ENCODE results near the gene BIN1. TPM values are rescaled to one million over a fixed set of nuclear protein-coding genes. Genes with fewer than 3 reads are reported as not detected.

BIN1 gene
- total RNA-seq, 4 donors from 2014 or later: 1,150 to 2,167 (median 1,736) TPM

- TF ChIP-seq CTCF (IDR thresholded peaks at IDR 0.05 in 4 of 5, conservative IDR thresholded peaks at IDR 0.05 in 1 of 5): no peak
- TF ChIP-seq POLR2A (IDR thresholded peaks at IDR 0.05): no peak
- Histone ChIP-seq H3K36me3 (peaks cover 0 to 19% of the 10 kb centered on the region in 2 donors), H3K4me1 (peaks cover 16 to 48% of the 10 kb centered on the region in 2 donors), H3K9me3 (no peaks in the 10 kb centered on the region), H3K27me3 (no peaks in the 10 kb centered on the region), H3K27ac (peak overlapping the region; percentile 78 to 99 (median 88)), H3K4me3 (no peak overlapping the region)
- peak in 1 of 2 donors; percentile 31 for DNase-seq
- in situ Hi-C loops (cut with MboI; ENCODE audit: low sequenced_read_pairs in 4 of 4): no loop called here
- no peak for ATAC-seq
- intact Hi-C loops (cut with DNase I; ENCODE audit: low total_unique reads): no loop called here
Measured at GRCh38 chr2:127047054-127047453, 59.9 kb downstream of the BIN1 start.

GRCh38 chr2:127046579-127046978, 60.4 kb downstream of the BIN1 start:
- in situ Hi-C loops (cut with MboI; ENCODE audit: low sequenced_read_pairs in 4 of 4) (no loop called here), intact Hi-C loops (cut with DNase I; ENCODE audit: low total_unique reads) (no loop called here)
- peaks cover 0 to 19% of the 10 kb centered on the region in 2 donors for H3K36me3 ChIP-seq
- H3K4me3 ChIP-seq: no peak overlapping the region
- DNase-seq (peak in 1 of 2 donors; percentile 67), ATAC-seq (peak in 1 of 2 donors; percentile 8)
- TF ChIP-seq POLR2A (IDR thresholded peaks at IDR 0.05) (peak in 1 of 2 donors; percentile 9), CTCF (IDR thresholded peaks at IDR 0.05 in 4 of 5, conservative IDR thresholded peaks at IDR 0.05 in 1 of 5) (no peak)
- H3K9me3 ChIP-seq: no peaks in the 10 kb centered on the region
- H3K27me3 ChIP-seq: no peaks in the 10 kb centered on the region
- peak overlapping the region; percentile 78 to 99 (median 88) for H3K27ac ChIP-seq
- peaks cover 12 to 43% of the 10 kb centered on the region in 2 donors for H3K4me1 ChIP-seq

- DNase-seq (peak in 1 of 2 donors; percentile 87), ATAC-seq (peak; percentile 12 to 34)
- intact Hi-C loops (cut with DNase I; ENCODE audit: low total_unique reads): no loop called here
- no peak overlapping the region for H3K4me3 ChIP-seq
- no peaks in the 10 kb centered on the region for H3K27me3 ChIP-seq
- peak overlapping the region; percentile 78 to 99 (median 88) for H3K27ac ChIP-seq
- H3K4me1 ChIP-seq: peaks cover 11 to 38% of the 10 kb centered on the region in 2 donors
- H3K36me3 ChIP-seq: peaks cover 0 to 19% of the 10 kb centered on the region in 2 donors
- TF ChIP-seq CTCF (IDR thresholded peaks at IDR 0.05 in 4 of 5, conservative IDR thresholded peaks at IDR 0.05 in 1 of 5): no peak
- no peak for TF ChIP-seq POLR2A (IDR thresholded peaks at IDR 0.05)
- no peaks in the 10 kb centered on the region for H3K9me3 ChIP-seq
- in situ Hi-C loops (cut with MboI; ENCODE audit: low sequenced_read_pairs in 4 of 4): no loop called here
Measured at GRCh38 chr2:127045792-127046501, 61.0 kb downstream of the BIN1 start.

- no peak overlapping the region for H3K4me3 ChIP-seq
- intact Hi-C loops (cut with DNase I; ENCODE audit: low total_unique reads): no loop called here
- DNase-seq (peak in 1 of 2 donors; percentile 53), ATAC-seq (peak; percentile 22 to 35)
- H3K27ac ChIP-seq: peak overlapping the region; percentile 78 to 99 (median 88)
- H3K36me3 ChIP-seq: peaks cover 0 to 19% of the 10 kb centered on the region in 2 donors
- peaks cover 11 to 30% of the 10 kb centered on the region in 2 donors for H3K4me1 ChIP-seq
- in situ Hi-C loops (cut with MboI; ENCODE audit: low sequenced_read_pairs in 4 of 4): no loop called here
- H3K9me3 ChIP-seq: no peaks in the 10 kb centered on the region
- TF ChIP-seq POLR2A (IDR thresholded peaks at IDR 0.05) (no peak), CTCF (IDR thresholded peaks at IDR 0.05 in 4 of 5, conservative IDR thresholded peaks at IDR 0.05 in 1 of 5) (no peak)
- no peaks in the 10 kb centered on the region for H3K27me3 ChIP-seq
Measured at GRCh38 chr2:127044977-127045661, 61.8 kb downstream of the BIN1 start.

Data from gastrocnemius medialis (tissue), 4 donors.